ENCODE data around the gene RNLS.
A peak's percentile ranks its signal among the peaks of the same experiment; 100 is the strongest.
"Not testable (repeated sequence)": the region's sequence is repeated elsewhere in the genome, so short reads cannot be mapped to it uniquely, and the experiment has no call there.

RNLS gene

DNA sequence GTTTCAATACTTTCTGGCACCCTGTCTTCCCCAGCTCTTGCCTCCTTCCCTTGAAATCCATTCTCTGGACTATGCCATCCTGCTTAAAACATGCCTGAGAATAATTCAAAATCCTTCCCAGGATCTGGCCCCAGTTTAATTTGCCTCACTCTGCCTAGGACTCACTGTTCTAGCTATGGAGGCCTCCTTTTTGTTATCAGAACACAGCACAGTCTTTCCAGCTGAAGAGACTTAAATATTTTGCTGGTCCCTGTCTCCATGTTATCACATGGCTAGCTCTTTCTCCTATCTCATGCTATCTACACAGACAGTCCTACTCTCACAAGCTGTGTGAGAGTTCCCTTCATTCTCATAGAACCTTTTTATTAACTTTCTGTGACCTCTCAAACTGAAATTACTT is 194.8 kb downstream of the RNLS start:
- no peak for DNase-seq (ENCODE audit: low read depth in 2 of 2)

- DNase-seq (ENCODE audit: low read depth in 2 of 2), result no peak
Observed at GRCh38 chr10:88386821-88387773, 196.0 kb downstream of the RNLS start.

DNA sequence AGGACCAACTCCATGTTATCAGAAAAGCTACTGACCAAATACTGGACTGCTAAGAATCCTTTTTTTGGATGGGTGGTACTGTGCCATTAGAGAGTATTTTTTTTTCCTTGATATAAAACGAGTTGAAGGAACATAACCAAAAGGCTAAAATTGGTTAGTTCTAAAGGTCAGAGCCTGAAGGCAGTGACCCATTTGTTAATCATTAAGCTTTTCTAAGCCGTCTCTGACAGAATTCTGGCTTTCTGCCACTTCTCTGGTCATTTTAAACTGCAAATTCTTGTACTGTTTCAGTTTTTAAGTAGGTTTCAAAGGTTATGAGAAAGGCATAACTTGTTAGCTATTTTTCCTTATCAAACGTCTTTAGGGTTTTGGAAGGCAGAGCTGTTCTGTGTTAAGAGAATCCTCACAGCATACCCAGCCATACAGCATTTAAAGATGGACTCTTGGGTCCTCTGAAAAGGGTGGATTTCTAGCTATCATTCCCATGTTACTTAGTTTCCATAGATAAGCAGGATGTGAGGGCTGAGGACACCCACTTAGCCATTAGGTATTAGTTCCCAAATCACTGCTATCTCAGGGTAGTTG is 196.8 kb downstream of the RNLS start:
- DNase-seq (ENCODE audit: low read depth in 2 of 2), result no peak

DNA sequence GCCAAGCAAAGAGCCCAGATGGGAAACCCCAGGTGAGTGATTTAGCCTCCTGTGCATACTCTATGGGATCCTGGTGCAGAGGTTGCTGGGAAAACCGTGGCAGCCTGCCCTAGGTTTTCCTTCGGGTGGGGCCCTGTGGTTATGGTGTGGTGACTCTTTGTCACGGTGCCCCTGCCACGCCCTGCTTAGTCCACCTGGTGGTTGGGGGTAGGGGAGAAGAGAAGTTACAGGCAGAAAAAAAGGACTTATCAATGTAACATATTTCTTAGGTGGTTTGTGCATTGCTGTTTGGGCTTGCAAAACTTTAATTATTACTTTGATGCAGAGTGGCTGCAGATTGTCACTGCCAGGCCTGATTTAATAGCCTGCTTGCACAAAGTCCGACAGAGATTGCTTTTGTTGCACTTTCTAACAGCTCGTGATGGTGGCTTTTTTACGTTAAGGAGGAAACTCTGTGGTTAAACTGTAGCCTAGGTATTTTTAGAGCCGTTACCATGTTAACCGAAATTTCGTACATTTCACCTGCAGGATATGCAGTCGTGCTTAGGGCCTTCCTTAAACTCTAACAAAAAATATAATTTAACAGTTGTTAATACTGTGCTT is 197.4 kb downstream of the RNLS start:
- peak in 1 of 2 donors; percentile 28 for DNase-seq (ENCODE audit: low read depth in 2 of 2)

GRCh38 chr10:88383276-88383675 is 199.8 kb downstream of the RNLS start:
- no peak for DNase-seq (ENCODE audit: low read depth in 2 of 2)

- DNase-seq (ENCODE audit: low read depth in 2 of 2), result no peak
Observed at GRCh38 chr10:88382699-88383098, 200.4 kb downstream of the RNLS start.

- no peak for DNase-seq (ENCODE audit: low read depth in 2 of 2)
Observed at GRCh38 chr10:88379575-88379974, 203.5 kb downstream of the RNLS start.

DNA sequence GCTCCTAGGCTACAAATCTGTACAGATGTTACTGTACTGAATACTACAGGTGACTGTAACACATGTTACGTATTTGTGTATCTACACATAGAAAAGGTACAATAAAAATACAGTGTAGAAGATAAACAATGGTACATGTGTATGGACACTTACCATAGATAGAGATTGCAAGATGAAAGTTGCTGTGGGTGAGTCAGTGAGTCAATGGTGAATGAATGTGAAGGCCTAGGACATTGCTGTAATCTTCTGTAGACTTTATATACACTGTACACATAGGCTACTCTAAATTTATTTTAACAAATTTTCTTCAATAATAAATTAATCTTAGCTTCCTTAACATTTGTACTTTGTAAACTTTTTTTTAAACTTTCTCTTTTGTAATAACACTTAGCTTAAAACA is 205.6 kb downstream of the RNLS start:
- no peak for DNase-seq (ENCODE audit: low read depth in 2 of 2)

DNA sequence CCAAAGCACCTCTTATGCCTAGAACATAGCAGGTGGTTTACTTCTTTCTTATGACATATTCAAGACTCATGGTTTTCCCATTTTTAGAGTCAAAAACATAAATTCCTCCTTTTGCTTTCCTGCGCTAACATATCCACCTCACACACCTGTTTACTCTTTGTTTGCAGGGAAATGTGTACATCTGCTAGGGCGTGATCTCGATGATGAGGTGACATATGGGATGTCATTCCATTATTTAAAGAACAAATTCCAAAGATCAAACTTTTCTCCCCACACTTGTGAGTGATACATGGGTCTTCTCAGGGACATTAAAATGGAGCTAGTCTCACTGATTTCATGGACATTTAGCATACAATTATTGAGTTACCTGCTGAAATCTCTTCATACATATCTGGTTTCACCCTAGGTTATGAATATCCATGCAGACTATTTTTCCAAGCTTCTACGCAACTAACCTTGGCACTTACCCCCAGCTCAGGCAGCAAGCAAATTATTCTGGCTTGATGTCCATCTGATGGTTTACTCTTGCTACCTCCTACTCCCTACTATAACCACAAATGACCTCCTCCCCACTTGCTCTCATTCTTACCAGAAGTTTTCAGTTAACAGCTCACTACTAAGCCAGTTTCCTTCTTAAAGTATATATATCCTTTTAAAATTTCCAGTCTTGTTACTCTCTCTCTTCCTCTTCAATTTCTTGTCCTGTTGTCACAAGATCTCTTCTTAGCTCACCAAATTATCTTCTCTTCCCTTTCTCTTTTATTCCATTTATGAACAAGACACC is 208.5 kb downstream of the RNLS start:
- no peak for DNase-seq (ENCODE audit: low read depth in 2 of 2)

DNA sequence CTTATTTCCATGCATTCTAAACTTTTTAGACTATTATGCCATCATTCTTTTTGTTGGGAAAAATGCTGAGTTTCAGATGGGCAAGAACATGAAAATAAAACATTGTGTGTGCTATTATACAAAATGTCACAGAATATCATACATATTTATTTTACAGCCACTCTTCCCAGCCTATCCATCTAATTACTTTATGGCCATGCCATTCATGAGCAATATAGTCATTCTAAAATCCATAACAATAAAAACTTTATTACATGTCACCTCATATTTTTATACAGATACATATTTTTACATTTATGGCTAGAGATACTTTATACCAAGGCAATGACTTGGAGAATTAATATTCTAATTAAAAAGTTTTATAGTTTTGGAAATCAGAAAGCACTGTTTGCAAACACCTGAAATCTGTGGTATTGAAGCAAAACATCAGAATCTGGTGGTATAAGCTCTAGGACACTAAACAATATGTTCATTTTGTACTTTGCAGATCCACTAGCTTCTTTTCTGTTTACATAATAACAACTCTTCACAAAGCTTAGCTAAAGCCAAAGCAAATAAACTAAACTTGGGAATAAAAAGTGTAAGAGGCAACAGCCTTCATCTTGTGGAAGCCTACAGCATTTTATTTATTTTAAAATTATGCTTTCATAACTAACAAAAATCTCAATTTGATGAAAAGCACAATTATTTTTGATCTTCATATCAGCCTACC is 210.1 kb downstream of the RNLS start:
- DNase-seq (ENCODE audit: low read depth in 2 of 2), result no peak

GRCh38 chr10:88372051-88372715 is 210.9 kb downstream of the RNLS start:
- no peak for DNase-seq (ENCODE audit: low read depth in 2 of 2)

DNA sequence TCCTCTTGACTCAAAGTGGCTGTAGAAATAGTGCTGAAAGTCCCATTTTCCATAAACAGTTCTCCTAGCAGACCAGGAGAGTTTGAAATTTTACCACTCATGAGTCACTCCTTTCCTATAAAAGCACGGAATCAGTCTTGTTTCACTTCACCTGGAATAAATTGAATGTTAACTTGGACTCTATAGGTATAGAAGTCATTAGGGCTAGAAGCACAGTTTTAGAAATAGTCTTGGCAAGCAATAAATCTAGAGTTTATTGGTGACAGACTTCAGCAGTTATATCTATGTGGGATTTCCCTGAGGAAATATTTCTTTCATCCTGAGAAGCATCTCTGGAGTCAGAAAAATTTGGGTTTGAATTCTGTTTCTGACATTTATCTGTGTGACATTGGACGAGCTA is 212.4 kb downstream of the RNLS start:
- DNase-seq (ENCODE audit: low read depth in 2 of 2), result no peak

- DNase-seq (ENCODE audit: low read depth in 2 of 2), result no peak
Observed at GRCh38 chr10:88366772-88367171, 216.3 kb downstream of the RNLS start.

DNA sequence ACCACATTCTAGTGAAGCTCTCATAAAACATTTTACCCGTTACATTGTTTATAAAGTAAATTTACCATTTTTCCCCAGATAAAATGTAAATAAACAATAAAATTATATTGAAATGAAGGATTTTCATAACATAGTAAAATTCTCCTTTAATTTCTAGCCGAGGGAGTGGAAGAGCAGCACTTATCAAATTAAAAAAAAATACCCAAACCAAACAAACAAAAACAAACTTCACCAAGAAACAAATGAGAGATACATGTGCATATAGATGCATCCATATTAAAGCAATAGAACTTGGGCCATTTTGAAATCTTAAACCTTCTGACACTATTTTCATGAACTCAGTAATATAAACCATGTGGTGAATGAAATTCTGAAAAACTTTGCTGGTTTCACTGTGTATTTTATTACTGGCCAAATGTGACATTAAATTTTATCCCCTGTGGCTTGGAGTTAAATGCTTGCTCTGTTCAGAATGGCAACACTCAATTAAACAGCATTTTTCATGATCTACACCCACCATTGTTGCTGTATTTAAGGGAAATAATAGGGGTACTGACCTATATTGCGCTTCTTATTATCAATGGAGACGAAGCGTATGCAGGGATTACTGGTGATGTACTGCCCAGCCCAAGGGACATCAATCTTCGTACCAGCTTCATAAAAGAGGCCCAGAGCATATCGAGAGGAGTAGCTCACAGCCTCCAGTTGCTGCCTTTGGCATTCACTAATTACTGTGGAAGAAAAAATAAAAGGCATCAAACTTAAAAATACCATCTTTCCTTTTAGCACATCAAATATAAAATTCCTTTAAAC is 220.9 kb downstream of the RNLS start:
- DNase-seq (ENCODE audit: low read depth in 2 of 2), result no peak

DNA sequence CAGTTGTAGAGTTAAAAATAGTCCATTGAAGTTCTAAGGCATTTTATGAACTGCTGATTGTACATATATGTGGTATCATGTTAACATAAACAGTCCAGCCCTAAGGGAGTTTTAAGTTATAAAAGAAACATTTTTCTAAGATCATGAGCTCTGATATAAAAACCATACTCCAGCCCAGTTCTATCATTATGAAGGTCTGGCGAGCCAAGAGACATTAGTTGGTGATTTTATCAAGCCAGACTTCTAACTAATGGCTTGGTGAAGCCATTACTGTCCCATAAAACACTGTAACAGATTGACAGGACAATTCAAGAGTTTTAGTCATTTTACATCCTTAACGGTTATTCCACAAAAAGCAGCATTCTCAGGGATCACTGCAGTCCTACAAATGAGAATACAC is 221.6 kb downstream of the RNLS start:
- DNase-seq (ENCODE audit: low read depth in 2 of 2), result no peak

- DNase-seq (ENCODE audit: low read depth in 2 of 2), result not testable (repeated sequence)
Observed at GRCh38 chr10:88355750-88356149, 227.4 kb downstream of the RNLS start.

DNA sequence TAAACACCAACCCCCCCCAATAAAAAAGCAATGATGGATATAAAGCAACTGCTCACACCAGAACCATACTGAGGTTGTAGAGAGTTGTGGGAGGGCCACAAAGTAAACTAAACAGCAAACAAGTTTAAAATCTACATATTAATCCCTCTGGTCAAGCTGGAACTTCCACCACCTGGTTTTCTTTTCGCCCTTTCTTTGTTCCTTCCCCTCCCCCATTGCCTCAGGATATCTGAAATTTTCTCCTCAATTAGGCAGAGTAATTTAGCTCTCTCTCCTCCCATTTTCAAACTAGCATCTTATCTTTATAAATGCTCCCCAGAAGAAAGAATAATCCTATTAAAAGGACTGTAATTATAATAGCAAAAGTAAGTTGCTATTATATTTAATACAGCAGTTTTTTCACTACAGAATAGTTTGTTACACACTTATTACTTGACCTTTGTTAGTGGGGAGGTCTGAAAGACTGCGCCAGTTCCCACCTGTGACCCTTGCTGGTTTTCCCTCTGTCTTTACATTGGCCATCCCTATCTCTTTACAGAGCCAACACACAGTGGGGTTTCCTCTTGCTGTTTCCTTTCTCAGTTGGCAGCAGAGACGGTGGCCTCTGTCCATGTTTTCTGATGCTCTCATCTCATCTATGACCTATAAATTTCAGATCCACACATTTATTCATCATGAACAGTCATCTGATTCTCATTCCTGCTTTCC is 235.4 kb downstream of the RNLS start:
- no peak for DNase-seq (ENCODE audit: low read depth in 2 of 2)

DNA sequence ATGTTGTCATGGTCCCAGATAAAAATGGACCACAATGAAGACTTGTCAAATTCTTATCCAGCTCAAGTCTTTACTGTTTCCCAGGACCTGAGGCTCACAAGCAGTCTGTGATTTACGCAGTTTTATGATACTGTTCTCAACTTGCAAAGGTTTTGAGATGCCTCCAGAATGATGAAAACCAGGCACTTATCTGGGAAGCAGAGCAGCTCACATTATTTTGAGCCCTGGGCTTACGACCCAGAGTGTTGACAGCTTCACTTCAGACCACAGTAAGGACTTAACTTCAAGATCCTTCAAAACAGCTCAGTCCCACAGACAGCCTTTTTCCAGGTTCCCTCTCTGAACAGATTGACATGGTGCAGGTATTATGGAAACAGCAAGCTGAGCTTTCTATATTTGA is 236.1 kb downstream of the RNLS start:
- DNase-seq (ENCODE audit: low read depth in 2 of 2), result no peak

Measured in activated CD4-positive, alpha-beta T cell treated with anti-CD3 and anti-CD28 coated beads for 24 hours (primary cell).